22Rv1 (cell line): ENCODE results near the gene ASPN.

ENCODE experiments used
- H3K27ac ChIP-seq: fragments of 450-650 bp; 2 replicates; pipeline ENCODE4 v1.5.1; 2017
- CTCF ChIP-seq: fragments of 450-650 bp; IDR thresholded peaks from 2 replicates; pipeline ENCODE4 v1.5.1; 2017; ENCODE audit warnings: mild to moderate bottlenecking
- ZFX ChIP-seq: fragments of 450-650 bp; IDR thresholded peaks from 2 replicates; pipeline ENCODE4 v1.6.1; 2017; ENCODE audit warnings: antibody characterized with exemption, borderline replicate concordance

ASPN gene

GRCh38 chr9:92513349-92513748 lies 31.0 kb upstream of the ASPN start:
- TF ChIP-seq ZFX (no peak), CTCF (no peak)
- H3K27ac ChIP-seq, result no peak overlapping the region

- no peak for TF ChIP-seq CTCF
- TF ChIP-seq ZFX, result no peak
Observed at GRCh38 chr9:92512622-92513021, 30.3 kb upstream of the ASPN start.

GRCh38 chr9:92510747-92511146 lies 28.4 kb upstream of the ASPN start:
- no peak overlapping the region for H3K27ac ChIP-seq
- TF ChIP-seq ZFX, result no peak
- no peak for TF ChIP-seq CTCF

More at GRCh38 chr9:92512622-92513021, 30.3 kb upstream of the ASPN start:
- H3K27ac ChIP-seq, result no peak overlapping the region

- H3K27ac ChIP-seq, result no peak overlapping the region
- TF ChIP-seq ZFX (no peak), CTCF (no peak)
Observed at GRCh38 chr9:92509050-92509449, 26.7 kb upstream of the ASPN start.

- no peak overlapping the region for H3K27ac ChIP-seq
- TF ChIP-seq CTCF (no peak), ZFX (no peak)
Observed at GRCh38 chr9:92508018-92508820, 25.9 kb upstream of the ASPN start.

GRCh38 chr9:92507496-92507895 lies 25.2 kb upstream of the ASPN start:
- H3K27ac ChIP-seq, result no peak overlapping the region
- TF ChIP-seq CTCF (no peak), ZFX (no peak)

- TF ChIP-seq ZFX (no peak), CTCF (no peak)
- no peak overlapping the region for H3K27ac ChIP-seq
Observed at GRCh38 chr9:92507005-92507404, 24.7 kb upstream of the ASPN start.
